ENCODE results near the gene NCKAP5.

GRCh38 chr2:133193544-133194361, 374.5 kb downstream of the NCKAP5 start:
- no peak for TF ChIP-seq POLR2A (IDR thresholded peaks at IDR 0.05)
- TF ChIP-seq, protein P1, sequence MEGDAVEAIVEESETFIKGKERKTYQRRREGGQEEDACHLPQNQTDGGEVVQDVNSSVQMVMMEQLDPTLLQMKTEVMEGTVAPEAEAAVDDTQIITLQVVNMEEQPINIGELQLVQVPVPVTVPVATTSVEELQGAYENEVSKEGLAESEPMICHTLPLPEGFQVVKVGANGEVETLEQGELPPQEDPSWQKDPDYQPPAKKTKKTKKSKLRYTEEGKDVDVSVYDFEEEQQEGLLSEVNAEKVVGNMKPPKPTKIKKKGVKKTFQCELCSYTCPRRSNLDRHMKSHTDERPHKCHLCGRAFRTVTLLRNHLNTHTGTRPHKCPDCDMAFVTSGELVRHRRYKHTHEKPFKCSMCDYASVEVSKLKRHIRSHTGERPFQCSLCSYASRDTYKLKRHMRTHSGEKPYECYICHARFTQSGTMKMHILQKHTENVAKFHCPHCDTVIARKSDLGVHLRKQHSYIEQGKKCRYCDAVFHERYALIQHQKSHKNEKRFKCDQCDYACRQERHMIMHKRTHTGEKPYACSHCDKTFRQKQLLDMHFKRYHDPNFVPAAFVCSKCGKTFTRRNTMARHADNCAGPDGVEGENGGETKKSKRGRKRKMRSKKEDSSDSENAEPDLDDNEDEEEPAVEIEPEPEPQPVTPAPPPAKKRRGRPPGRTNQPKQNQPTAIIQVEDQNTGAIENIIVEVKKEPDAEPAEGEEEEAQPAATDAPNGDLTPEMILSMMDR (IDR thresholded peaks at IDR 0.05): no peak

Data from ovary (tissue), 3 donors.